ENCODE measurements around the gene LHX3.

DNA sequence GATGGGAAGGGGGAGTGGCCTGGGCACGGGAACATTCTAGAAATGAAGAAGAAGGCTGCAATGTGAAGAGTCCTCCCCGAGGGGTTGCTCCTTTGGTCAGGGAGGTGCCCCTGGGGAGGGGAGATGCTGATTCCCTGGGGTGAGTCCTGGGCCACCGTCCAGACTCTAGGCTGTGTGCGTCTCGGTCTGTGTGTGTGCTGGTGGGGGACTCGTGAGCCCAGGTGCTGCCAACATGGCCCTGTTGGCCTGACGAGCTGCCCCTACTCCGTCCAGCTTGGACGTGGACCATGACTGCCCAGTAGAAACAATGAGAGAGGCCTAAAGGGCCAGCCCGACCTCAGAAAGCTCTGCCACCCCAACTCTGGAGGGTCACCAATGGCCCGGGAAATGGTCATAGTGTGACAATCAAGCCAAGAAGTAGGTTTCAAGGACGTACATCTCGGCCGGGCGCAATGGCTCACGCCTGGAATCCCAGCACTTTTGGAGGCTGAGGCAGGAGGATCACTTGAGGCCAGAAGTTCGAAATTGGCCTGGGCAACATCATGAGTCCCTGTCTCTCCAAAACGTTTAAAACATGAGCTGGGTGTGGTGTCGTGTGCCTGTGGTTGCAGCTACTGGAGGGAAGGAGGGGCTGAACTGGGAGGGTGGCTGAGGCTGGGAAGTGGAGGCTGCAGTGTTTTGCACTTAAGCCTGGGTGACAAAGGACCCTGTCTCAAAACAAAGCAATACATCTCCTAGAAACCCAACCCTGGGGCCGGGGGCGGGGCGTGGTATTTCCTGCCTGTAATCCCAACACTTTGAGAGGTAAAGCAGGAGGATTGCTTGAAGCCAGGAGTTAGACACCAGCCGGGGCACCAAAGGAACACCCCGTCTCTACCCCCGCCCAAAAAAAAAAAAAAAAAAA is 17.0 kb downstream of the LHX3 start:
- TF ChIP-seq CTCF (IDR thresholded peaks at IDR 0.05; ENCODE audit: low read depth, low read length) (no peak), POLR2A (IDR thresholded peaks at IDR 0.05; ENCODE audit: extremely low read depth, insufficient read length) (no peak), MYC (IDR thresholded peaks at IDR 0.05; ENCODE audit: low read depth, low read length) (no peak)

All from NB4 (cell line).